Naive thymus-derived CD8-positive, alpha-beta T cell (primary cell): Measurements from ENCODE around the gene CARMIL3. TPM values are rescaled to one million over a fixed set of nuclear protein-coding genes. Genes with fewer than 3 reads are reported as not detected.
A peak's percentile ranks its signal among the peaks of the same experiment; 100 is the strongest.
"Not testable (repeated sequence)": the region's sequence is repeated elsewhere in the genome, so short reads cannot be mapped to it uniquely, and the experiment has no call there.

ENCODE experiments used
- ATAC-seq, 2 donors: fragments of 150-1000 bp; cut with Tn5 transposase in 1 of 2; sonication (Bioruptor Pico), chemical (Tn5 transposase) in 1 of 2; 1 replicate in 1 of 2; 2 replicates in 1 of 2; pipeline ENCODE4 v1.10.0; 2021; ENCODE audit warnings: mild to moderate bottlenecking in 2 of 2, moderate library complexity in 2 of 2
- POLR2A ChIA-PET: fragments of 350-600 bp; sonication (Branson Sonifier 250); formaldehyde crosslinking; loops from one replicate; lab custom pipeline; 2021; ENCODE audit warnings: antibody characterized with exemption; lab: Charles Lee
- DNase-seq, 10 donors: peaks; one replicate each; pipeline versions ENCODE4 v3.0.0 to v3.0.0-alpha.2; 2020 to 2022
- H3K27ac Mint-ChIP-seq, 10 donors: one replicate each; pipeline ENCODE4 v1.8.0; 2020 to 2022; ENCODE audit warnings: mild to moderate bottlenecking in 10 of 10, mixed read lengths in 10 of 10, moderate library complexity in 4 of 10, inconsistent platforms in 1 of 10
- H3K27me3 Mint-ChIP-seq, 5 donors: one replicate each; pipeline ENCODE4 v1.8.0; 2021 to 2022; ENCODE audit warnings: mixed read lengths in 5 of 5
- H3K36me3 Mint-ChIP-seq, 3 donors: one replicate each; pipeline ENCODE4 v1.8.0; 2020 to 2022; ENCODE audit warnings: mixed read lengths in 3 of 3, mild to moderate bottlenecking in 2 of 3, inconsistent platforms in 1 of 3
- H3K4me1 Mint-ChIP-seq, 4 donors: one replicate each; pipeline ENCODE4 v1.8.0; 2021 to 2022; ENCODE audit warnings: mixed read lengths in 4 of 4
- H3K4me3 Mint-ChIP-seq, 10 donors: one replicate each; pipeline ENCODE4 v1.8.0; 2020 to 2022; ENCODE audit warnings: mild to moderate bottlenecking in 10 of 10, mixed read lengths in 10 of 10, moderate library complexity in 6 of 10, inconsistent platforms in 1 of 10
- H3K9me3 Mint-ChIP-seq, 9 donors: one replicate each; pipeline ENCODE4 v1.8.0; 2020 to 2022; ENCODE audit warnings: mixed read lengths in 9 of 9, mild to moderate bottlenecking in 3 of 9, inconsistent platforms in 1 of 9, moderate library complexity in 1 of 9
- polyA plus RNA-seq, 3 donors: library from polyadenylated mRNA; unstranded; fragments of 300-500 nt; fragmentation: Illumina TruSeq; gene quantifications; one replicate each; pipeline ENCODE4 v1.2.3, GENCODE V29; 2021
- total RNA-seq, 8 experiments: library from RNA in 2 of 8; stranded (reverse) in 2 of 8; gene quantifications; one replicate each; pipeline ENCODE4 v1.2.3 and lab custom pipeline; 2021 to 2026

CARMIL3 gene
- total and polyA plus RNA-seq, 5 experiments from 2014 or later: 0.03 to 0.16 TPM; not detected in 3

DNA sequence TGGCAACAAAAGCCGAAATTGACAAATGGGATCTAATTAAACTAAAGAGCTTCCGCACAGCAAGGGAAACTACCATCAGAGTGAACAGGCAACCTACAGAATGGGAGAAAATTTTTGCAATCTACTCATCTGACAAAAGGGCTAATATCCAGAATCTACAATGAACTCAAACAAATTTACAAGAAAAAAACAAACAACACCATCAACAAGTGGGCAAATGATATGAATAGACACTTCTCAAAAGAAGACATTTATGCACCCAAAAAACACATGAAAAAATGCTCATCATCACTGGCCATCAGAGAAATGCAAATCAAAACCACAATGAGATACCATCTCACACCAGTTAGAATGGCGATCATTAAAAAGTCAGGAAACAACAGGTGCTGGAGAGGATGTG, 22.1 kb upstream of the CARMIL3 start:
- H3K4me3 Mint-ChIP-seq, POLR2A ChIA-PET, H3K27me3 Mint-ChIP-seq, ATAC-seq, H3K4me1 Mint-ChIP-seq, DNase-seq, H3K27ac Mint-ChIP-seq, H3K36me3 Mint-ChIP-seq: not testable (repeated sequence)
- peaks cover 0 to 27% (median 9%) of the 10 kb centered on the region in 9 donors for H3K9me3 Mint-ChIP-seq

DNA sequence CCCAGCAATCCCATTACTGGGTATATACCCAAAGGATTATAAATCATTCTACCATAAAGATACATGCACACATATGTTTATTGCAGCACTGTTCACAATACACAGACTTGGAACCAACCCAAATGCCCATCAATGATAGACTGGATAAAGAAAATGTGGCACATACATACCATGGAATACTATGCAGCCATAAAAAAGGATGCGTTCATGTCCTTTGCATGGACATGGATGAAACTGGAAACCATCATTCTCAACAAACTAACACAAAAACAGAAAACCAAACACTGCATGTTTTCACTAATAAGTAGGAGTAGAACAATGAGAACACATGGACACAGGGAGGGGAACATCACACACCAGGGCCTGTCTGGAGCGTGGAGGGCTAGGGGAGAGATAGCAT, 20.5 kb upstream of the CARMIL3 start:
- not testable (repeated sequence) for H3K27me3 Mint-ChIP-seq, ATAC-seq, H3K36me3 Mint-ChIP-seq, H3K27ac Mint-ChIP-seq, H3K4me1 Mint-ChIP-seq, H3K4me3 Mint-ChIP-seq, DNase-seq
- H3K9me3 Mint-ChIP-seq: peaks cover 0 to 27% (median 9%) of the 10 kb centered on the region in 9 donors
- POLR2A ChIA-PET: interaction anchor here (0.6 kb wide), 1 partner anchor 78 kb away, joined by 3 read pairs; no protein-coding TSS in a partner anchor

DNA sequence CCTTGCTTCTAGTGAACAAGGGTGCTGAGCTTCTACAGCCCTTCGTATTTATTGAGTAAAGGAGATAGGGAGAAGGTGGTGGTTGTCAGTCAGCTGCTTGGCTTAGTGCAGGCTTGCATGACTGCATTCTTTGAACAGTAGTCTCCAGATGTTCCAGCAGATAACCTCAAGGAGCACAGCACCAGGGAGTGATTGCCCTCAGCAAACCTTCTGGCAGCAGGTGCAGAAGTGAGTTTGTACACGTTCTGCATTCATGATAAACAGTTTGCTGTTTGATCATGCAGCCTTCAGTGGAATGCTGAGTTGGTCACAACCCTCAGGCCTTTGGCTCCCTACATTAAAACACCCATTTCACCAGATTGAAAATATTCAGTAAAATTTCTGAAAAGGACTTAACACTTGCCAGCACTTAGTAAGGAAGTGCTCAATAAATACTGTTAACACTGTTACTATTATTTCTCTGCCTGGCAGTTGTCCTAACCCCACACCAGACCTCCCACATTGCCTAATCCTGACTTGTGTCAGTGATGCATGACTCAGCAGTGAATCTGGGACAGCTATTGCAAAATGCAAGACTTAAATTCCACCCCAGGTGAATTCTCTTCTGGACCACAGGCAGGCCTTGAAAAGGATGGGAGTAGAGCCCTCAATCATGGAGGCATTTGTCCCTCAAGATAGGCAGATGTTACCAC, 18.9 kb upstream of the CARMIL3 start:
- H3K36me3 Mint-ChIP-seq: peaks cover 0 to 3% (median 0%) of the 10 kb centered on the region in 3 donors
- H3K27me3 Mint-ChIP-seq: no peaks in the 10 kb centered on the region
- ATAC-seq (no peak), DNase-seq (no peak)
- H3K4me1 Mint-ChIP-seq: peaks cover 4 to 13% (median 10%) of the 10 kb centered on the region in 4 donors
- POLR2A ChIA-PET: no interaction called here
- H3K4me3 Mint-ChIP-seq: no peak overlapping the region
- no peak overlapping the region for H3K27ac Mint-ChIP-seq
- H3K9me3 Mint-ChIP-seq: peaks cover 0 to 25% (median 9%) of the 10 kb centered on the region in 9 donors

DNA sequence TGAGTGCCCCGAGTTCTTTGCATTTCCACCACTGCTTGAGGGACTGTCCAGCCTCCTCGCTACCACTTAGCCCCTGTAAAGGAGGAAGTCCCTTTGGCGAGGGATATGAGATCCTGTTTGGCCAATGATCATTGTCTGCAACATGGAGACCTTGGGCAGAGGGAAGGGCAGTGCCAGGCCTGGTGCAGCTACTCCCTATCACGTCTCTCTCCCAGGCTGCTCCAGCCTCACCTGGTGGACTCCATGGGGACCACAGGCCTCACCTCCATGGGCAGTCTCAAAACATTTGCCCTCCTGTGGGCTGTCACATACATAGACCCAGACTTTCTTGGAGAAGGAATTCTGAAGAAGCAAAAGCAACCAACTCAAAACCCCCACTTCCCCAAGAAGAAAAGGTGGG, 16.0 kb upstream of the CARMIL3 start:
- peak in 1 of 2 donors; percentile 21 for ATAC-seq
- H3K27ac Mint-ChIP-seq: peak overlapping the region in 7 of 10 donors; percentile 18 to 88 (median 68)
- H3K9me3 Mint-ChIP-seq: peaks cover 0 to 24% (median 9%) of the 10 kb centered on the region in 9 donors
- peak overlapping the region; percentile 77 to 98 (median 92) for H3K4me3 Mint-ChIP-seq
- DNase-seq, H3K36me3 Mint-ChIP-seq, H3K27me3 Mint-ChIP-seq, POLR2A ChIA-PET: not testable (repeated sequence)
- H3K4me1 Mint-ChIP-seq: peaks cover 4 to 15% (median 11%) of the 10 kb centered on the region in 4 donors

DNA sequence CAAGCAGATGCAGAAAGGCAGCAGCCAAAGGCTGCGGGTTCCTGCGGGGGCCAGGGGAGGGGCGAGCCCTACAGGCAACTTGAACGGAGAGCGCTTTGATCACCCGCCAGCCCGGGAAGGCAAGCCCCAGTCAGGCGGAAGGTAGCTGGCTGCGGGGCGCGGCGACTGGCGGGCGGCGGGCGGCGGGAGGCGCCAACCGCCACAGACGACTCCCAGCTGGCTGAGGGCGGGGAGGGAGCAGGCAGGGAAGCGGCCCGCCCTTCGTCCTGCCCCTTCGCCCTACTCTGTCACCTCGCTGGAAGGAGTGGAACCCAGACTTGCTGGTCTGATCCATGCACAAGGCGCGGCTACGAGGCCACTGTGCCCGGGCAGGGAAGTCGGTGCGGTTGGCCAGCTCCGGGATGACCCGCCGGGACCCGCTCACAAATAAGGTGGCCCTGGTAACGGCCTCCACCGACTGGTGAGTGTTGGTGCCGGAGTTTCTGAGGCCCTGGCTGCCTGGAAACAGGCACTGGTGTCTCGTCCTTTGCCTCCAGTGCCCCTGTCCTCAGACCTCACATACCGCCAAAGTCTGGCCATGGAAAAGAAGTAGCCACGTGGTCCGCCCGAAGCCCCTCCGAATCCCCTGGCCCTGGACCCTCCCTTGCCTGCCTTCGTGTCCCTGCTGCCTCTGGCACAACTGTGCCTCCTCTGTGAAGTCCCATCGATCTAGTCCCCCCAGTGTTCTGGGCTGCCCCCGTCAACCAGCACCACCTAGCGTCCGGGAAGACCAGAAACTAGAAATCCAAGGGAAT, 15.4 kb upstream of the CARMIL3 start:
- Mint-ChIP-seq H3K27ac (peak overlapping the region; percentile 43 to 95 (median 88)), H3K27me3 (no peaks in the 10 kb centered on the region), H3K9me3 (peaks cover 0 to 22% (median 4%) of the 10 kb centered on the region in 9 donors), H3K4me1 (peaks cover 4 to 15% (median 11%) of the 10 kb centered on the region in 4 donors), H3K36me3 (peaks cover 0 to 3% (median 0%) of the 10 kb centered on the region in 3 donors), H3K4me3 (peak overlapping the region; percentile 91 to 99 (median 95))
- DNase-seq (peak; percentile 55 to 79 (median 67)), ATAC-seq (peak; percentile 86 to 87)
- POLR2A ChIA-PET: no interaction called here

DNA sequence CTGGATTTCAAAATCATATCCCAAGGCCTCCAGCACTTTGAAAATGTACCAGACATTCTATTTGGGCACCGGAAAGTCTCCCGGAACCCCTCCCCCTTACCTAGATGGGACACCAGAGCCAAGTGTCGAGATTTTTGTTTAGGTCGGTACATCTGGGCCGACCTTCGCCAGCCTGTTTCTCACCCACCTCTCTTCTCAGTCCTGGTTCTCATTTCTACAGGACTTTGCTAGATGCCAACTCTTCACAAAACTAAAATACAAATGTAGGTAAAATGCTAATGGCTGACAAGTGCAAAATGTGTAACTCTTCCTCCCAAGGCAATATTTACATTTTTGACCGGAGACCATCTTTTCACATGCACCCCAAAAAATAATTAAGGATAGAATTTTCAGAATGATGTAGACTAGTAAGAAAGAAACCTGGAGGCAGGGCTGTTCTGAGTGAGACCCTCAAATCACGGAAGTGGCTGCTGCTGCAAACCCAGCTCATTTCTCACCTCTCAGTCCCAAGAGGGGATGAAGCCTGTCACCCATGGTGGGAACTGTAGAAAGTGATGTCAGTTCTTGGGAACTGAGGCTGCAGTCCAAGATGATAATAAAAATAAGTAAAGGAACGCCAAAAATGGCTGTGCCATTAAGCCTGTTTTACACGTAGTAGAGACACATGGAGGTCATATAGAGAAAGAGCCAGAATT, 14.7 kb upstream of the CARMIL3 start:
- Mint-ChIP-seq H3K27ac (peak overlapping the region; percentile 43 to 95 (median 88)), H3K4me3 (peak overlapping the region; percentile 91 to 99 (median 95)), H3K4me1 (peaks cover 7 to 15% (median 11%) of the 10 kb centered on the region in 4 donors), H3K9me3 (peaks cover 0 to 15% (median under 1%) of the 10 kb centered on the region in 9 donors)
- H3K27me3 Mint-ChIP-seq, H3K36me3 Mint-ChIP-seq, POLR2A ChIA-PET, DNase-seq, ATAC-seq: not testable (repeated sequence)

DNA sequence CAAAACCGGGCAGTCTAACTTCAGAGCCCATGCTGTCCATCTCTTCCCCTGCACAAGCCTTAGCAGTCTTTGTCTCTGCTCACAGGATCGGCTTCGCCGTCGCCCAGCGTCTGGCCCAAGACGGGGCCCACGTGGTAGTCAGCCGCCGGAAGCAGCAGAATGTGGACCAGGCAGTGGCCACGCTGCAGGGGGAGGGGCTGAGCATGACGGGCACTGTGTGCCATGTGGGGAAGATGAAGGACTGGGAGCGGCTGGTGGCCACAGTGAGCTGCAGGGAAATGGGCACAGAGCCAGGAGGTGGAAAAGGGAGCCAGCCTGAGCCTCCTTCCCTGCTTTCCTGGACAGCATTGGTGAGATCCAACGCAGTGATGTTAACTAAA, 14.2 kb upstream of the CARMIL3 start:
- H3K27me3 Mint-ChIP-seq: no peaks in the 10 kb centered on the region
- peak overlapping the region in 1 of 10 donors; percentile 15 for H3K4me3 Mint-ChIP-seq
- POLR2A ChIA-PET: no interaction called here
- no peak overlapping the region for H3K27ac Mint-ChIP-seq
- H3K4me1 Mint-ChIP-seq: peaks cover 7 to 17% (median 11%) of the 10 kb centered on the region in 4 donors
- peaks cover 0 to 10% (median 0%) of the 10 kb centered on the region in 9 donors for H3K9me3 Mint-ChIP-seq
- H3K36me3 Mint-ChIP-seq: no peaks in the 10 kb centered on the region
- ATAC-seq (no peak), DNase-seq (no peak)

DNA sequence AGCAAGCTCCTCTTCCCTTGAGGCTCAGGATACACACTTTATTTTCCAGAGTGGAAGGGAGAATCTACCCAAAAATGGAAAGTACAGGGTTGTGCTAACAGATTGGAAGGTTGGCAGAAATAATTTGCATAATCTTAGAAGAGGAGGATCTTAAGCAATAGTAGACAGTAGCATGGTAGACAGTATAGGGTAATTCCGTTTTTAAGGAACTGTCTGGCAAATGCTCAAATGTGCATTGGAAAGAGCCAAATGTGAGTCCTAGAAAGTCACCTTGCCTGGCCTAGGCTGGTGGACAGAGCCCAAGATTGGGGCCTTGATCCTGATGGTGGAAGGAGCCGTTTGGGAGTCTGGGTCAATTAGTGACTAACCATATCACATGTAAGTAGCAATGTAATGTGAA, 13.1 kb upstream of the CARMIL3 start:
- no peaks in the 10 kb centered on the region for H3K36me3 Mint-ChIP-seq
- no peaks in the 10 kb centered on the region for H3K27me3 Mint-ChIP-seq
- H3K9me3 Mint-ChIP-seq: peaks cover 0 to 3% (median 0%) of the 10 kb centered on the region in 9 donors
- POLR2A ChIA-PET: no interaction called here
- H3K27ac Mint-ChIP-seq: peak overlapping the region in 2 of 10 donors; percentile 10 to 82
- ATAC-seq: no peak
- no peak overlapping the region for H3K4me3 Mint-ChIP-seq
- DNase-seq: no peak
- H3K4me1 Mint-ChIP-seq: peaks cover 7 to 15% (median 9%) of the 10 kb centered on the region in 4 donors

DNA sequence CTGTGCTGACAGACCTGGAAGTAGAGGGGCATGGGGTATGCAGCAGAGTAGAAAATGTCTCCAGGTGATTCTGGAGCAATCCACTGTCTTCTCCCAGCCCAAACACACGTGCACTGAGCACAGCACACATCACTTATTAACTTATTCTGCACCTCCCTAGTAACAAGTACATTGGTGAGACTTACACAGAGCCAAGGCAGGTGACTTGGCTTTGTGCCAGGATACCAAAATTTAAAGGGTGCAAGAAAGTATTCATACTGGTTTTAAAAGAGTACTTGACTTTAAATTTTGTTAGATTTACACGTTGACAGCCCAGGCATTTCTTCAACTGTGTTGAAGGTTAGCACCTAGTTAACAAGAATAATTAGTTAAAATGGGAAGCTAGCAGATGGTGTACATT, 11.1 kb upstream of the CARMIL3 start:
- no peak overlapping the region for H3K27ac Mint-ChIP-seq
- POLR2A ChIA-PET: no interaction called here
- no peaks in the 10 kb centered on the region for H3K36me3 Mint-ChIP-seq
- H3K4me1 Mint-ChIP-seq: peaks cover 4 to 31% (median 18%) of the 10 kb centered on the region in 4 donors
- no peak for ATAC-seq
- peaks cover 0 to 2% (median 0%) of the 10 kb centered on the region in 5 donors for H3K27me3 Mint-ChIP-seq
- DNase-seq: no peak
- H3K9me3 Mint-ChIP-seq: no peaks in the 10 kb centered on the region
- H3K4me3 Mint-ChIP-seq: no peak overlapping the region

DNA sequence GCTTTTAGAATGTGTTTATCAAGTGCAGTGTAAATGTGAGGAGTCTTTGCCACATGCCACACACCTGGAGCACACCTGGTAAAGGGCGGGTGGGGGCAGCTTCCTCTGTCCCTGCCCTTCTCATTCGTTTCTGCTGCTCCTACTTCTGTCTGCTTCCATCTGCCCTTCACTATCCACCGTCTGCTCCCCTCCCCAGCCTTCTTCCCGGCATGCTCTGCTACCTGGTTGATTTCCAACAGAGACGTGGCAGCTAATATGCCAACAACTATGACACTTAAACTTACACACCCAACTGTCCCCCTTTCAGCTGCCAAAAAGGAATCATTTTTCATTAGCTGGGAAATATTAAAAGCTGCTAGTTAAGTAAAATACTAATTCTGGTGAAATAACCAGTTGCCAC, 9.1 kb upstream of the CARMIL3 start:
- DNase-seq (no peak), ATAC-seq (no peak)
- Mint-ChIP-seq H3K9me3 (no peaks in the 10 kb centered on the region), H3K36me3 (no peaks in the 10 kb centered on the region), H3K4me3 (no peak overlapping the region), H3K4me1 (peaks cover 3 to 30% (median 13%) of the 10 kb centered on the region in 4 donors), H3K27me3 (peaks cover 0 to 3% (median 0%) of the 10 kb centered on the region in 5 donors), H3K27ac (no peak overlapping the region)
- POLR2A ChIA-PET: no interaction called here

DNA sequence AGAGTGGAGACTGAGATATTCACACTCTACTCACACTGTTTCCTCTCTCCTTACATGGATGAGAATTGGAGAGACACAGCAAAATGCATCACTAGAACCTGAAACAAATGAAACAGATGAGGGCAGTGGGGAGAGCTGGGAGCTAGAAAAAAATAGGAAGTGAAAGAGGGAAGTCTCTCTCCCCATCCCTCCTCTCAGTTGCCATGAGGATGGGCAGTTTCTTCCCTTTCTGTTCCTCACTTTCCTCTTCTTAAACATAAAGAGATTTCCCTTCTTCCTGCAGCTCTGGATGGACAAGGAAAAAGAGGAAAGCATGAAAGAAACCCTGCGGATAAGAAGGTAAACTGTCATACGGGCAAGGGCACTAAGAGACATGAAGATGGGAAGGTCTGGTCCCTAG, 2.8 kb upstream of the CARMIL3 start:
- POLR2A ChIA-PET, H3K27ac Mint-ChIP-seq, H3K9me3 Mint-ChIP-seq, H3K36me3 Mint-ChIP-seq, DNase-seq, H3K4me3 Mint-ChIP-seq, ATAC-seq: not testable (repeated sequence)
- Mint-ChIP-seq H3K4me1 (peaks cover 9 to 43% (median 37%) of the 10 kb centered on the region in 4 donors), H3K27me3 (peaks cover 11 to 15% (median 15%) of the 10 kb centered on the region in 5 donors)

DNA sequence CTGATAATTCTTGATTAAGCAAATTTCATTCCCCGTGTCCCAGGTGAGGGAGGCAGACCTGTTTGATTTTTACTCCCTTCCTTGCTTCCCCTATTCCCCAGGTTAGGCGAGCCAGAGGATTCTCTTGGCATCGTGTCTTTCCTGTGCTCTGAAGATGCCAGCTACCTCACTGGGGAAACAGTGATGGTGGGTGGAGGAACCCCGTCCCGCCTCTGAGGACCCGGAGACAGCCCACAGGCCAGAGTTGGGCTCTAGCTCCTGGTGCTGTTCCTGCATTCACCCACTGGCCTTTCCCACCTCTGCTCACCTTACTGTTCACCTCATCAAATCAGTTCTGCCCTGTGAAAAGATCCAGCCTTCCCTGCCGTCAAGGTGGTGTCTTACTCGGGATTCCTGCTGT, 1.1 kb upstream of the CARMIL3 start:
- not testable (repeated sequence) for H3K9me3 Mint-ChIP-seq, DNase-seq, ATAC-seq, H3K36me3 Mint-ChIP-seq
- peaks cover 9 to 34% (median 25%) of the 10 kb centered on the region in 4 donors for H3K4me1 Mint-ChIP-seq
- H3K4me3 Mint-ChIP-seq: peak overlapping the region; percentile 73 to 90 (median 84)
- peaks cover 12 to 31% (median 15%) of the 10 kb centered on the region in 5 donors for H3K27me3 Mint-ChIP-seq
- POLR2A ChIA-PET: interaction anchor here (1.5 to 2.8 kb wide), 2 partner anchors 30 to 64 kb away, joined by 8 to 10 read pairs; partner anchors contain the start of genes DCAF11 and NRL
- peak overlapping the region in 4 of 10 donors; percentile 31 to 82 (median 48) for H3K27ac Mint-ChIP-seq
